ENCODE data around the gene GPR34. TPM values are rescaled to one million over a fixed set of nuclear protein-coding genes. Genes with fewer than 3 reads are reported as not detected.

Gene GPR34
- total RNA-seq, 2 donors from 2014 or later: 1.3 to 4.9 TPM

- H3K9me3 ChIP-seq: no peaks in the 10 kb centered on the region
- ATAC-seq (no peak), DNase-seq (no peak)
- H3K27me3 ChIP-seq: no peaks in the 10 kb centered on the region
- H3K27ac ChIP-seq: no peak overlapping the region
- TF ChIP-seq, protein P1, sequence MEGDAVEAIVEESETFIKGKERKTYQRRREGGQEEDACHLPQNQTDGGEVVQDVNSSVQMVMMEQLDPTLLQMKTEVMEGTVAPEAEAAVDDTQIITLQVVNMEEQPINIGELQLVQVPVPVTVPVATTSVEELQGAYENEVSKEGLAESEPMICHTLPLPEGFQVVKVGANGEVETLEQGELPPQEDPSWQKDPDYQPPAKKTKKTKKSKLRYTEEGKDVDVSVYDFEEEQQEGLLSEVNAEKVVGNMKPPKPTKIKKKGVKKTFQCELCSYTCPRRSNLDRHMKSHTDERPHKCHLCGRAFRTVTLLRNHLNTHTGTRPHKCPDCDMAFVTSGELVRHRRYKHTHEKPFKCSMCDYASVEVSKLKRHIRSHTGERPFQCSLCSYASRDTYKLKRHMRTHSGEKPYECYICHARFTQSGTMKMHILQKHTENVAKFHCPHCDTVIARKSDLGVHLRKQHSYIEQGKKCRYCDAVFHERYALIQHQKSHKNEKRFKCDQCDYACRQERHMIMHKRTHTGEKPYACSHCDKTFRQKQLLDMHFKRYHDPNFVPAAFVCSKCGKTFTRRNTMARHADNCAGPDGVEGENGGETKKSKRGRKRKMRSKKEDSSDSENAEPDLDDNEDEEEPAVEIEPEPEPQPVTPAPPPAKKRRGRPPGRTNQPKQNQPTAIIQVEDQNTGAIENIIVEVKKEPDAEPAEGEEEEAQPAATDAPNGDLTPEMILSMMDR (IDR thresholded peaks at IDR 0.05): peak in 3 of 7 experiments; percentile 3 to 14 (median 8)
- no peak for TF ChIP-seq POLR2A (IDR thresholded peaks at IDR 0.05)
- intact Hi-C loops (cut with DNase I): no loop called here
- H3K4me3 ChIP-seq: no peak overlapping the region
- 50 to 77% methylated on average over 1 of the region's 1 CpG for WGBS, 2 donors
- no peaks in the 10 kb centered on the region for H3K36me3 ChIP-seq (replicated peaks in 1 of 2; ENCODE audit: insufficient read depth in 1 of 2, low read depth in 2 of 2)
- H3K4me1 ChIP-seq: no peaks in the 10 kb centered on the region
These were observed 45.8 kb downstream of the GPR34 start for GRCh38 chrX:41734530-41734929.

DNA sequence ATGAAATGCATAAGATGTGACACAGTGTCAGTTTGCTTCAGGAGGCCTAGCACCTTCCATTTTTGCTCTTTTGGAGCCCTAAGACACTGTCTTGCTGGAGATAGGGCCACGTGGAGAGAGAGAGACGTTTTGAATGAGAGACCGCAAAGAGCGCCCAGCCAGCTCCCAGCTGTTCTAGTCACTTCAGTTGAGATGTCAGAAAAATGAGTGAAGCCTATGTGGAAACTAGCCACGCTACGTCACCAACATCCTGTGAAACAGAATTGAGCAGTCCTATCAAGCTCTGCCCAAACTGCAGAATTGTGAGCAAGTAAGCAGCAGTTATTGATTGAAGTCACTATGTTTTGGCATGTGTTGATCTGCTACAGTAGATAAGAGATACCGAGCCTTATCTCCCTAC lies 48.3 kb downstream of the GPR34 start:
- no peak overlapping the region for H3K4me3 ChIP-seq
- TF ChIP-seq POLR2A (IDR thresholded peaks at IDR 0.05): no peak
- TF ChIP-seq, protein P1 (IDR thresholded peaks at IDR 0.05): no peak
- 55 to 68% methylated on average over 3 to 7 of the region's 7 CpGs for WGBS, 2 donors
- H3K4me1 ChIP-seq: no peaks in the 10 kb centered on the region
- no peaks in the 10 kb centered on the region for H3K27me3 ChIP-seq
- intact Hi-C loops (cut with DNase I): no loop called here
- DNase-seq (no peak), ATAC-seq (no peak)
- no peak overlapping the region for H3K27ac ChIP-seq
- H3K36me3 ChIP-seq (replicated peaks in 1 of 2; ENCODE audit: insufficient read depth in 1 of 2, low read depth in 2 of 2): no peaks in the 10 kb centered on the region
- no peaks in the 10 kb centered on the region for H3K9me3 ChIP-seq

DNA sequence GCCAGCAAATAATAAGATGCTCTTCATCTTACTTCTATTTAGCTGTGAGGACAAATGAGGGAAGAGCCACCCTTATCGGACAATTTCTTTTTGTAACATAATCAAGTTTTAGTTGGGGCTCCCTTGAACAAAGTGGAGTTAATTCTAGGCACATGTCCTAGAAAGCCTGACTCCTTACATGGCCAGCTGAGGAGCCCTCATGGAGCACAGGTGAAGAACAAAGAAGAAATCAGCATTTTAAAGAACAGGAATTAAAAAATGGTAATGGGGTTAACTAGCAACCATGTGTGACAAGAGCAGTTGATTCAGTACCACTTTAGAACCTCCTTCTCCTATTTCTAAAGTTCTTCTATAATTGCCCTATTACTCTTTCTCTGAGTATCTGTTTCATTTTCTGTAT lies 51.1 kb downstream of the GPR34 start:
- Histone ChIP-seq H3K4me1 (no peaks in the 10 kb centered on the region), H3K27me3 (no peaks in the 10 kb centered on the region), H3K27ac (no peak overlapping the region), H3K4me3 (no peak overlapping the region), H3K9me3 (no peaks in the 10 kb centered on the region), H3K36me3 (replicated peaks in 1 of 2; ENCODE audit: insufficient read depth in 1 of 2, low read depth in 2 of 2) (no peaks in the 10 kb centered on the region)
- DNase-seq (no peak), ATAC-seq (no peak)
- intact Hi-C loops (cut with DNase I): no loop called here
- TF ChIP-seq POLR2A (IDR thresholded peaks at IDR 0.05): no peak
- TF ChIP-seq, protein P1 (IDR thresholded peaks at IDR 0.05): no peak
- 71 to 100% methylated on average over 1 of the region's 1 CpG for WGBS, 2 donors

Small RNA genes lying within 50 kb of the gene (small RNA-seq; reads per million reads assigned to genes)
- not detected for gene RN7SL144P

Other genes with a start within 250 kb of the GPR34 start
- gene NYX, start 241.6 kb upstream of the GPR34 start, total RNA-seq: not detected
- gene GPR82, start 35.2 kb downstream of the GPR34 start, total RNA-seq: under 1 TPM in 1 of 2 donors, not detected in 1; 0.52 TPM
- gene CASK, start 234.6 kb downstream of the GPR34 start, total RNA-seq: 10 to 100 TPM; 22.3 to 27.4 TPM

Measured in body of pancreas (tissue), 4 donors.